Mesendoderm (in vitro differentiated cells): Measurements from ENCODE around the gene IL1RAPL2.
"Not testable (repeated sequence)": the region's sequence is repeated elsewhere in the genome, so short reads cannot be mapped to it uniquely, and the experiment has no call there.

Source experiments
- DNase-seq: peaks from one replicate; pipeline ENCODE4 v3.0.0; 2013
- H2AK5ac ChIP-seq: 2 replicates; pipeline ENCODE4 v1.6.1; 2013; ENCODE audit warnings: low read length, inconsistent platforms
- H2BK120ac ChIP-seq: 2 replicates; pipeline ENCODE4 v1.6.1; 2013; ENCODE audit warnings: low read depth, mild to moderate bottlenecking, low read length, moderate library complexity, mixed read lengths
- H2BK15ac ChIP-seq: replicated peaks from 2 replicates; pipeline ENCODE4 v1.6.1; 2013; ENCODE audit warnings: low read depth, mild to moderate bottlenecking, moderate library complexity
- H2BK5ac ChIP-seq: 2 replicates; pipeline ENCODE4 v1.6.1; 2013; ENCODE audit warnings: low read length, inconsistent platforms
- H3K18ac ChIP-seq: 2 replicates; pipeline ENCODE4 v1.6.1; 2013; ENCODE audit warnings: mild to moderate bottlenecking, low read length, mixed read lengths
- H3K23ac ChIP-seq: one replicate; pipeline ENCODE4 v1.6.1; 2013; ENCODE audit warnings: low read length
- H3K27ac ChIP-seq: 2 replicates; pipeline ENCODE4 v1.5.1; 2013; ENCODE audit warnings: low read depth, mild to moderate bottlenecking, inconsistent platforms, low read length, moderate library complexity
- H3K27me3 ChIP-seq: 2 replicates; pipeline ENCODE4 v1.6.1; 2013; ENCODE audit warnings: low read length, control low read depth, mild to moderate bottlenecking, inconsistent platforms; ENCODE audit not compliant: insufficient read depth, poor library complexity
- H3K36me3 ChIP-seq: 2 replicates; pipeline ENCODE4 v1.6.1; 2013; ENCODE audit warnings: low read length, inconsistent platforms; ENCODE audit not compliant: control insufficient read depth, insufficient read depth
- H3K4ac ChIP-seq: one replicate; pipeline ENCODE4 v1.6.1; 2013; ENCODE audit warnings: low read depth, mild to moderate bottlenecking, low read length, moderate library complexity
- H3K4me1 ChIP-seq: 2 replicates; pipeline ENCODE4 v1.6.1; 2013; ENCODE audit warnings: low read depth, low read length, inconsistent platforms; ENCODE audit not compliant: control insufficient read depth
- H3K4me2 ChIP-seq: 2 replicates; pipeline ENCODE4 v1.6.1; 2013; ENCODE audit warnings: low read length
- H3K4me3 ChIP-seq: 2 replicates; pipeline ENCODE4 v1.5.1; 2013; ENCODE audit warnings: mild to moderate bottlenecking, low read length
- H3K56ac ChIP-seq: one replicate; pipeline ENCODE4 v1.6.1; 2013; ENCODE audit warnings: low read length
- H3K79me1 ChIP-seq: 2 replicates; pipeline ENCODE4 v1.6.1; 2013; ENCODE audit warnings: low read length, inconsistent platforms
- H3K79me2 ChIP-seq: 2 replicates; pipeline ENCODE4 v1.6.1; 2013; ENCODE audit warnings: mild to moderate bottlenecking, low read length; ENCODE audit not compliant: control insufficient read depth, insufficient read depth
- H3K9ac ChIP-seq: 2 replicates; pipeline ENCODE4 v1.6.1; 2013; ENCODE audit warnings: low read length, inconsistent platforms
- H4K5ac ChIP-seq: one replicate; pipeline ENCODE4 v1.6.1; 2013; ENCODE audit warnings: low read length
- H4K8ac ChIP-seq: one replicate; pipeline ENCODE4 v1.6.1; 2013; ENCODE audit warnings: low read depth, mild to moderate bottlenecking, control low read depth, low read length, moderate library complexity
- WGBS: extraction: QIAGEN DNeasy Blood & Tissue Kit; methylation state at CpG from one replicate; pipeline ENCODE4 v1.1.7; 2013; ENCODE audit warnings: low lambda C conversion rate, missing lambda C conversion rate; ENCODE audit not compliant: insufficient coverage; ENCODE audit errors: extremely low coverage; 5-methylcytosine and 5-hydroxymethylcytosine counted together

Gene IL1RAPL2

GRCh38 chrX:105226499-105226898 lies 660.5 kb downstream of the IL1RAPL2 start:
- WGBS: no CpG with 5 or more reads among the region's 5 CpGs
- no peak overlapping the region for H3K4me2 ChIP-seq

GRCh38 chrX:105228602-105229001 lies 662.6 kb downstream of the IL1RAPL2 start:
- no peak overlapping the region for H2BK120ac ChIP-seq
- no peak overlapping the region for H3K27ac ChIP-seq
- no peaks in the 10 kb centered on the region for H3K79me2 ChIP-seq
- H3K18ac ChIP-seq: no peak overlapping the region
- H3K4me2 ChIP-seq: no peak overlapping the region
- no peak for DNase-seq
- no CpG with 5 or more reads among the region's 2 CpGs for WGBS
- no peak overlapping the region for H3K4ac ChIP-seq
- H4K5ac ChIP-seq: no peak overlapping the region
- no peak overlapping the region for H3K4me3 ChIP-seq
- H3K23ac ChIP-seq: no peak overlapping the region
- H2BK15ac ChIP-seq: no peak overlapping the region
- H2BK5ac ChIP-seq: no peak overlapping the region
- H3K27me3 ChIP-seq: no peaks in the 10 kb centered on the region
- no peak overlapping the region for H4K8ac ChIP-seq
- no peaks in the 10 kb centered on the region for H3K79me1 ChIP-seq
- H3K56ac ChIP-seq: no peak overlapping the region
- H3K9ac ChIP-seq: no peak overlapping the region
- no peaks in the 10 kb centered on the region for H3K36me3 ChIP-seq
- H3K4me1 ChIP-seq: no peaks in the 10 kb centered on the region
- H2AK5ac ChIP-seq: no peak overlapping the region

More at GRCh38 chrX:105226499-105226898, 660.5 kb downstream of the IL1RAPL2 start:
- Histone ChIP-seq H3K4me1 (no peaks in the 10 kb centered on the region), H3K36me3 (no peaks in the 10 kb centered on the region), H3K27ac (no peak overlapping the region), H2BK120ac (no peak overlapping the region), H2AK5ac (no peak overlapping the region), H3K79me1 (no peaks in the 10 kb centered on the region), H3K4ac (no peak overlapping the region), H4K8ac (no peak overlapping the region), H3K27me3 (no peaks in the 10 kb centered on the region), H3K56ac (no peak overlapping the region), H3K4me3 (no peak overlapping the region), H3K9ac (no peak overlapping the region), H2BK15ac (no peak overlapping the region), H4K5ac (no peak overlapping the region), H3K18ac (no peak overlapping the region), H3K79me2 (no peaks in the 10 kb centered on the region), H3K23ac (no peak overlapping the region), H2BK5ac (no peak overlapping the region)
- peak; percentile 46 for DNase-seq

GRCh38 chrX:105229146-105229545 lies 663.1 kb downstream of the IL1RAPL2 start:
- no peak overlapping the region for H2AK5ac ChIP-seq

GRCh38 chrX:105237407-105237806 lies 671.4 kb downstream of the IL1RAPL2 start:
- not testable (repeated sequence) for H3K4me3 ChIP-seq, DNase-seq, H3K4ac ChIP-seq, H3K36me3 ChIP-seq, H3K79me2 ChIP-seq, H2BK120ac ChIP-seq, H4K5ac ChIP-seq, H3K4me2 ChIP-seq, H3K27me3 ChIP-seq, H3K56ac ChIP-seq, H3K18ac ChIP-seq, H3K9ac ChIP-seq, H3K23ac ChIP-seq, H3K27ac ChIP-seq, H3K4me1 ChIP-seq, H2BK5ac ChIP-seq, H2AK5ac ChIP-seq, H3K79me1 ChIP-seq, H4K8ac ChIP-seq, H2BK15ac ChIP-seq
- WGBS: no CpG with 5 or more reads among the region's 3 CpGs

More at GRCh38 chrX:105229146-105229545, 663.1 kb downstream of the IL1RAPL2 start:
- no peak overlapping the region for H3K4ac ChIP-seq
- H3K27me3 ChIP-seq: no peaks in the 10 kb centered on the region
- no peak overlapping the region for H3K56ac ChIP-seq
- no peaks in the 10 kb centered on the region for H3K79me2 ChIP-seq
- no peak for DNase-seq
- WGBS: no CpG with 5 or more reads among the region's 3 CpGs
- no peak overlapping the region for H3K18ac ChIP-seq
- H2BK120ac ChIP-seq: no peak overlapping the region
- H3K36me3 ChIP-seq: no peaks in the 10 kb centered on the region
- no peak overlapping the region for H2BK15ac ChIP-seq
- no peak overlapping the region for H3K4me3 ChIP-seq
- H4K8ac ChIP-seq: no peak overlapping the region
- no peaks in the 10 kb centered on the region for H3K79me1 ChIP-seq
- no peak overlapping the region for H3K27ac ChIP-seq
- H3K9ac ChIP-seq: no peak overlapping the region
- H3K23ac ChIP-seq: no peak overlapping the region
- no peaks in the 10 kb centered on the region for H3K4me1 ChIP-seq
- no peak overlapping the region for H4K5ac ChIP-seq
- H2BK5ac ChIP-seq: no peak overlapping the region
- no peak overlapping the region for H3K4me2 ChIP-seq

- Histone ChIP-seq H2BK120ac (no peak overlapping the region), H3K23ac (no peak overlapping the region), H3K79me1 (no peaks in the 10 kb centered on the region), H3K4me3 (no peak overlapping the region), H3K27me3 (no peaks in the 10 kb centered on the region), H2BK15ac (no peak overlapping the region), H3K36me3 (no peaks in the 10 kb centered on the region), H3K4me2 (no peak overlapping the region), H3K56ac (no peak overlapping the region), H4K8ac (no peak overlapping the region), H4K5ac (no peak overlapping the region), H2BK5ac (no peak overlapping the region), H3K4me1 (no peaks in the 10 kb centered on the region), H3K9ac (no peak overlapping the region), H2AK5ac (no peak overlapping the region), H3K27ac (no peak overlapping the region), H3K4ac (no peak overlapping the region), H3K18ac (no peak overlapping the region), H3K79me2 (no peaks in the 10 kb centered on the region)
- DNase-seq: no peak
- no CpG with 5 or more reads among the region's 2 CpGs for WGBS
Measured at GRCh38 chrX:105241056-105241455, 675.1 kb downstream of the IL1RAPL2 start.

- Histone ChIP-seq H3K56ac (no peak overlapping the region), H3K79me1 (no peaks in the 10 kb centered on the region), H3K4me3 (no peak overlapping the region), H4K5ac (no peak overlapping the region), H3K18ac (no peak overlapping the region), H3K27me3 (no peaks in the 10 kb centered on the region), H3K4me2 (no peak overlapping the region), H3K79me2 (no peaks in the 10 kb centered on the region), H3K4me1 (no peaks in the 10 kb centered on the region), H2BK5ac (no peak overlapping the region), H2BK120ac (no peak overlapping the region), H3K27ac (no peak overlapping the region), H2AK5ac (no peak overlapping the region), H2BK15ac (no peak overlapping the region), H3K9ac (no peak overlapping the region), H4K8ac (no peak overlapping the region), H3K23ac (no peak overlapping the region), H3K4ac (no peak overlapping the region), H3K36me3 (no peaks in the 10 kb centered on the region)
- peak; percentile 1 for DNase-seq
- no CpG with 5 or more reads among the region's 8 CpGs for WGBS
Measured at GRCh38 chrX:105260291-105261043, 694.5 kb downstream of the IL1RAPL2 start.
